Mammary epithelial cell (primary cell): Measurements from ENCODE around the gene RFX3.

Source experiments
- CTCF ChIP-seq, 2 donors: IDR thresholded peaks in 1 of 2; conservative IDR thresholded peaks in 1 of 2; 2 replicates each; pipeline ENCODE4 v1.5.1; 2011 to 2012; ENCODE audit warnings: inconsistent platforms in 2 of 2, low read length in 2 of 2, mild to moderate bottlenecking in 2 of 2, control low read depth in 1 of 2, low read depth in 1 of 2; ENCODE audit not compliant: insufficient read depth in 1 of 2; ENCODE audit errors: extremely low read depth in 1 of 2
- EZH2 ChIP-seq: IDR thresholded peaks from 2 replicates; pipeline ENCODE4 v1.6.1; 2012; ENCODE audit warnings: low read length, inconsistent platforms, borderline replicate concordance

DNA sequence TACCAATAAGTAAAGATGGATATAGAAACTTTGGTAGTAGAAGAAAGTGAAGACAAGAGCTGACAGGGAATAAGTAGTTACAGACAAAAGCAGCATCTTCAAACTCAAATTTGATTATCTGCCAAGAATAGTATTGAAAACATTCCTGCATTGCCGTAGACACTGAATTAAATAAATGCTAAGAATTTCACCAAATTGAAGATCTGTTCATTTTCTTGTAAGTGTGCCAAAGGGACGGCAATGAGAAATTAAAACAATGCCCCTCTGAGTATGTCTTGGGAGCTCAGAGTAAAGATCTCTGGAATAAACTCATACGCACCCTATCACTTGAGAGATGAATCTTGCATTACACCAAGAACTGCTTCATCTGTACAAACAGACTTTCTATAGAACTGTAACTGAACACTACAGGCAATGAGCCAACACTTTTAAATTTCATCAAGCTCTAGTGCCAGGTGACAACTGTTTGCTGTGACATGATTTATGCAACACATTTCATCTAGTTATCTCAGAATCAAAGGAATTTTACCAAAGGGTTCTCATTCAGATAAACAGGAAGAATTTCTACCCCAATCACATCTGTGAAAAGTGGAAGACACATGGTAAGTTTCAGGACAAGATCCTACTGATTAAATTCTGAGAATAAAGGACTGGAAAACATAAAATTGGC, 66.9 kb downstream of the RFX3 start:
- no peak for TF ChIP-seq EZH2
- no peak for TF ChIP-seq CTCF (conservative IDR thresholded peaks at IDR 0.05 in 1 of 2, IDR thresholded peaks at IDR 0.05 in 1 of 2; ENCODE audit: extremely low read depth in 1 of 2, insufficient read depth in 1 of 2, low read depth in 1 of 2, low read length in 2 of 2)
